A549 treated with Hydrocortisone at 1 μM for 4 hours (cell line): ENCODE results near the gene LIN28A. TPM values are rescaled to one million over a fixed set of nuclear protein-coding genes. Genes with fewer than 3 reads are reported as not detected.

Experiments used
- total RNA-seq: library from RNA; stranded (reverse); fragments of 200-300 nt; extraction: Qiagen RNA extraction; gene quantifications from 5 replicates; pipeline ENCODE4 v1.2.3, GENCODE V29; 2022

LIN28A gene
- total RNA-seq, result not detected in 5 replicates

GRCh38 chr1:26410706-26411623 is at the start of gene LIN28A:
Gene LIN28A (plus strand): TSS chr1:26410817. CDS start chr1:26410892, 75 bp downstream.

GRCh38 chr1:26372611-26373010 is 38.0 kb upstream of the LIN28A start, which contains the start of gene ZNF683:
Gene ZNF683 (minus strand): TSS chr1:26372750. CDS start chr1:26368571, 4,179 bp downstream.

GRCh38 chr1:26431979-26432695 is 21.5 kb downstream of the LIN28A start, which contains the start of gene DHDDS:
Gene DHDDS (plus strand): TSS chr1:26432321. CDS start chr1:26432946, 625 bp downstream.

GRCh38 chr1:26472320-26472900 is 61.8 kb downstream of the LIN28A start, which contains the start of gene HMGN2:
Gene HMGN2 (plus strand): TSS chr1:26472440. CDS start chr1:26472613, 173 bp downstream.

Other genes with a start within 250 kb of the LIN28A start
- gene C1orf232, start 241.9 kb upstream of the LIN28A start, total RNA-seq, result not detected in 5 replicates
- 46.2 to 70.1 TPM (median 67.4 TPM) in 5 replicates for gene ZNF593, start 240.9 kb upstream of the LIN28A start, total RNA-seq
- gene ZNF593OS, start 239.0 kb upstream of the LIN28A start, total RNA-seq, result 0.25 to 0.49 TPM (median 0.26 TPM) in 4 of 5 replicates, not detected in the other
- 0.15 to 0.51 TPM (median 0.30 TPM) in 5 replicates for gene CNKSR1, start 233.3 kb upstream of the LIN28A start, total RNA-seq
- not detected in 5 replicates for gene CATSPER4, start 220.2 kb upstream of the LIN28A start, total RNA-seq
- gene CEP85, start 176.6 kb upstream of the LIN28A start, total RNA-seq, result 11.1 to 13.8 TPM (median 12.3 TPM) in 5 replicates
- gene SH3BGRL3, start 130.7 kb upstream of the LIN28A start, total RNA-seq, result 95.1 to 153 TPM (median 142 TPM) in 5 replicates
- 12.9 to 15.4 TPM (median 13.7 TPM) in 5 replicates for gene UBXN11, start 104.2 kb upstream of the LIN28A start, total RNA-seq
- not detected in 5 replicates for gene CD52, start 92.9 kb upstream of the LIN28A start, total RNA-seq
- 1.2 to 2.2 TPM (median 1.5 TPM) in 5 replicates for gene CRYBG2, start 56.7 kb upstream of the LIN28A start, total RNA-seq
- not detected in 5 replicates for gene ZNF683, start 38.1 kb upstream of the LIN28A start, total RNA-seq
- gene DHDDS, start 21.5 kb downstream of the LIN28A start, total RNA-seq, result 22.8 to 35.6 TPM (median 25.2 TPM) in 5 replicates
- gene HMGN2, start 61.6 kb downstream of the LIN28A start, total RNA-seq, result 322 to 370 TPM (median 346 TPM) in 5 replicates
- gene RPS6KA1, start 118.9 kb downstream of the LIN28A start, total RNA-seq, result 16.1 to 18.0 TPM (median 16.4 TPM) in 5 replicates